ENCODE measurements around the gene CYP2B6. TPM values are rescaled to one million over a fixed set of nuclear protein-coding genes. Genes with fewer than 3 reads are reported as not detected.
"Not testable (repeated sequence)": the region's sequence is repeated elsewhere in the genome, so short reads cannot be mapped to it uniquely, and the experiment has no call there.

Gene CYP2B6
- total and polyA plus RNA-seq, 7 donors, result 0.62 TPM; not detected in 6

GRCh38 chr19:40960062-40960685 lies 30.9 kb upstream of the CYP2B6 start:
- intact Hi-C loops (cut with DNase I), result no loop called here
- no peak for TF ChIP-seq CTCF (IDR thresholded peaks at IDR 0.05)
- Histone ChIP-seq H3K36me3 (ENCODE audit: insufficient read depth in 1 of 2, low read depth in 1 of 2) (no peaks in the 10 kb centered on the region), H3K9me3 (peaks cover 2% of the 10 kb centered on the region), H3K27ac (no peak overlapping the region), H3K4me3 (no peak overlapping the region), H3K4me1 (no peaks in the 10 kb centered on the region), H3K27me3 (ENCODE audit: insufficient read depth in 3 of 3, low read length in 2 of 3) (peaks cover 0 to 8% (median 6%) of the 10 kb centered on the region in 3 donors)
- DNase-seq, result no peak
- ATAC-seq, result no peak
- WGBS, 3 donors, result 33 to 54% (median 50%) methylated on average over 1 of the region's 1 CpG

- DNase-seq, result no peak
- no peaks in the 10 kb centered on the region for H3K9me3 ChIP-seq
- no peak overlapping the region for H3K27ac ChIP-seq
- H3K4me3 ChIP-seq, result no peak overlapping the region
- no peaks in the 10 kb centered on the region for H3K4me1 ChIP-seq
- ATAC-seq, result no peak
- H3K27me3 ChIP-seq (ENCODE audit: insufficient read depth in 3 of 3, low read length in 2 of 3), result peaks cover 0 to 8% (median 6%) of the 10 kb centered on the region in 3 donors
- no peak for TF ChIP-seq CTCF (IDR thresholded peaks at IDR 0.05)
- no peaks in the 10 kb centered on the region for H3K36me3 ChIP-seq (ENCODE audit: insufficient read depth in 1 of 2, low read depth in 1 of 2)
- intact Hi-C loops (cut with DNase I), result no loop called here
These were observed 30.3 kb upstream of the CYP2B6 start for GRCh38 chr19:40960780-40961179.

GRCh38 chr19:40962460-40962961 lies 28.6 kb upstream of the CYP2B6 start:
- 68 to 75% (median 70%) methylated on average over 3 of the region's 3 CpGs for WGBS, 3 donors
- Histone ChIP-seq H3K27ac (no peak overlapping the region), H3K36me3 (ENCODE audit: insufficient read depth in 1 of 2, low read depth in 1 of 2) (no peaks in the 10 kb centered on the region), H3K4me1 (no peaks in the 10 kb centered on the region), H3K27me3 (ENCODE audit: insufficient read depth in 3 of 3, low read length in 2 of 3) (peaks cover 0 to 8% (median 6%) of the 10 kb centered on the region in 3 donors), H3K9me3 (no peaks in the 10 kb centered on the region), H3K4me3 (no peak overlapping the region)
- no peak for DNase-seq
- intact Hi-C loops (cut with DNase I), result no loop called here
- TF ChIP-seq CTCF (IDR thresholded peaks at IDR 0.05), result no peak
- ATAC-seq, result no peak

- H3K27ac ChIP-seq; H3K9me3 ChIP-seq; DNase-seq; H3K36me3 ChIP-seq (ENCODE audit: insufficient read depth in 1 of 2, low read depth in 1 of 2); H3K27me3 ChIP-seq (ENCODE audit: insufficient read depth in 3 of 3, low read length in 2 of 3); H3K4me1 ChIP-seq; H3K4me3 ChIP-seq; ATAC-seq; intact Hi-C loops (cut with DNase I): not testable (repeated sequence)
- 84 to 89% (median 86%) methylated on average over 3 of the region's 3 CpGs for WGBS, 3 donors
These were observed 26.7 kb upstream of the CYP2B6 start for GRCh38 chr19:40964361-40964760.

- H3K27me3 ChIP-seq (ENCODE audit: insufficient read depth in 3 of 3, low read length in 2 of 3); H3K27ac ChIP-seq; H3K36me3 ChIP-seq (ENCODE audit: insufficient read depth in 1 of 2, low read depth in 1 of 2); H3K9me3 ChIP-seq; DNase-seq; H3K4me3 ChIP-seq; H3K4me1 ChIP-seq; intact Hi-C loops (cut with DNase I); ATAC-seq: not testable (repeated sequence)
- WGBS, 3 donors, result 92 to 97% (median 93%) methylated on average over 13 to 24 of the region's 35 CpGs
These were observed 25.7 kb upstream of the CYP2B6 start for GRCh38 chr19:40965351-40965750.

- H3K27me3 ChIP-seq (ENCODE audit: insufficient read depth in 3 of 3, low read length in 2 of 3); H3K4me3 ChIP-seq; H3K27ac ChIP-seq; H3K4me1 ChIP-seq; H3K36me3 ChIP-seq (ENCODE audit: insufficient read depth in 1 of 2, low read depth in 1 of 2); DNase-seq; intact Hi-C loops (cut with DNase I); ATAC-seq; H3K9me3 ChIP-seq: not testable (repeated sequence)
- 91 to 96% (median 94%) methylated on average over 10 to 24 of the region's 25 CpGs for WGBS, 3 donors
These were observed 24.5 kb upstream of the CYP2B6 start for GRCh38 chr19:40966591-40966990.

GRCh38 chr19:40968065-40968464 lies 23.0 kb upstream of the CYP2B6 start:
- H3K4me3 ChIP-seq; H3K27ac ChIP-seq; H3K4me1 ChIP-seq; H3K36me3 ChIP-seq (ENCODE audit: insufficient read depth in 1 of 2, low read depth in 1 of 2); intact Hi-C loops (cut with DNase I); H3K9me3 ChIP-seq; ATAC-seq; H3K27me3 ChIP-seq (ENCODE audit: insufficient read depth in 3 of 3, low read length in 2 of 3); DNase-seq: not testable (repeated sequence)
- 94 to 97% (median 94%) methylated on average over 1 to 3 of the region's 3 CpGs for WGBS, 3 donors

- WGBS, 3 donors, result 77 to 80% (median 79%) methylated on average over 4 of the region's 4 CpGs
- intact Hi-C loops (cut with DNase I), result loop anchor here in 1 of 2 donors (10.0 kb wide), 1 partner anchor 175 kb away; no protein-coding TSS in a partner anchor
- H3K27me3 ChIP-seq (ENCODE audit: insufficient read depth in 3 of 3, low read length in 2 of 3); H3K27ac ChIP-seq; ATAC-seq; H3K36me3 ChIP-seq (ENCODE audit: insufficient read depth in 1 of 2, low read depth in 1 of 2); H3K4me1 ChIP-seq; H3K9me3 ChIP-seq; H3K4me3 ChIP-seq; DNase-seq: not testable (repeated sequence)
These were observed 21.4 kb upstream of the CYP2B6 start for GRCh38 chr19:40969721-40970120.

Measured in psoas muscle (tissue), 8 donors.